HCT116 (cell line): Measurements from ENCODE around the gene NFIA.

Source experiments
- CEBPB ChIP-seq: IDR thresholded peaks from 2 replicates; pipeline ENCODE4 v1.6.1; 2012; ENCODE audit warnings: low read depth
- CTCF ChIP-seq, 3 experiments: fragments of 200-600 bp in 1 of 3; sonication (generic) in 1 of 3; IDR thresholded peaks in 2 of 3; conservative IDR thresholded peaks in 1 of 3; 2 replicates each; pipeline ENCODE4 v1.5.1; 2012 to 2017; ENCODE audit warnings: low read depth in 2 of 3, low read length in 2 of 3, antibody characterized with exemption in 1 of 3, borderline replicate concordance in 1 of 3, control low read depth in 1 of 3, mild to moderate bottlenecking in 1 of 3, mixed read lengths in 1 of 3, mixed run types in 1 of 3, moderate library complexity in 1 of 3; ENCODE audit not compliant: insufficient read depth in 1 of 3
- EGR1 ChIP-seq: IDR thresholded peaks from 2 replicates; pipeline ENCODE4 v1.6.1; 2012; ENCODE audit warnings: low read depth
- EZH2 ChIP-seq: fragments of 200-600 bp; sonication (generic); IDR thresholded peaks from 2 replicates; pipeline ENCODE4 v1.6.1; 2017; ENCODE audit warnings: antibody characterized with exemption, mixed run types
- FOSL1 ChIP-seq: IDR thresholded peaks from 2 replicates; pipeline ENCODE4 v1.6.1; 2012; ENCODE audit warnings: low read depth
- JUND ChIP-seq: IDR thresholded peaks from 2 replicates; pipeline ENCODE4 v1.6.1; 2012
- POLR2A ChIP-seq: IDR thresholded peaks from 2 replicates; pipeline ENCODE4 v1.7.0; 2011; ENCODE audit warnings: borderline replicate concordance; ENCODE audit not compliant: insufficient read depth, insufficient read length; ENCODE audit errors: extremely low read depth
- SP1 ChIP-seq: IDR thresholded peaks from 2 replicates; pipeline ENCODE4 v1.6.1; 2012; ENCODE audit warnings: low read depth
- YY1 ChIP-seq: IDR thresholded peaks from 2 replicates; pipeline ENCODE4 v1.6.1; 2011; ENCODE audit warnings: low read length, low read depth, moderate library complexity, mild to moderate bottlenecking; ENCODE audit not compliant: insufficient replicate concordance; ENCODE audit errors: extremely low read depth

DNA sequence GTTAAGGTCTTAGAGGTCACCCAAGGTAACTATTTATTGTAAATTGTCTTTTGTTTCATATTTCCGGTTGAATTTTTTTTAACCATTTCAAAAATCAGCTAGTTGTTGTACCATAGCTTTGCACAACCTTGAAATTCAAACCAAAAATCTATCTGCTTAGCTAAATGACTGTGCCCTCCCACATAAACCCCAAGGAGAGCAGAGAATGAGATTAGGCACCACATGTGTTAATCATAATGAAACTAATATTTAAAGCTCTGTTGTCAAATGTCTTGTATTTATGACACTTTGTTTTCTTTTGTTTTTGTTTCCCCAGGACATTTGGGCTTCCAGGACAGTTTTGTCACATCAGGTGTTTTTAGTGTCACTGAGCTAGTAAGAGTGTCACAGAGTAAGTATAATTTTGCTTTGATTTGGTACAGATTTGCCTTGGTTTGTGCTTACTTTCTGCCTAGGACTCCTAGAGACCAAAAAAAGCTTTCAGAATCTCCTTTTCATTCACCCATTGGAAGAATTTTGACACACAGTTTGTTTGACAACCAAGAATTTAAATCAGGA, 249.9 kb downstream of the NFIA start:
- TF ChIP-seq CTCF (IDR thresholded peaks at IDR 0.05 in 2 of 3, conservative IDR thresholded peaks at IDR 0.05 in 1 of 3; ENCODE audit: borderline replicate concordance in 1 of 3, insufficient read depth in 1 of 3, low read depth in 2 of 3, low read length in 2 of 3): no peak
- no peak for TF ChIP-seq FOSL1
- TF ChIP-seq JUND: no peak
- no peak for TF ChIP-seq YY1
- no peak for TF ChIP-seq POLR2A
- TF ChIP-seq CEBPB: no peak
- TF ChIP-seq EZH2: no peak
- TF ChIP-seq SP1: no peak
- no peak for TF ChIP-seq EGR1
